D721Med (cell line): ENCODE data around the gene WDR27.

Source experiments
- DNase-seq: peaks from one replicate; pipeline ENCODE4 v3.0.0; 2011; ENCODE audit warnings: low spot score; ENCODE audit not compliant: insufficient read length
- FAIRE-seq: peaks from 2 replicates; lab custom pipeline; 2011; peaks lifted over from hg19 to GRCh38; lab: Jason Lieb, UNC
- CTCF ChIP-seq: IDR thresholded peaks from 2 replicates; pipeline ENCODE4 v1.5.1; 2012; ENCODE audit warnings: mild to moderate bottlenecking, control low read depth; ENCODE audit not compliant: insufficient read depth; ENCODE audit errors: missing control alignments

The WDR27 gene

GRCh38 chr6:169635345-169635744, 66.5 kb downstream of the WDR27 start:
- DNase-seq (no peak), FAIRE-seq (no peak)
- TF ChIP-seq CTCF: no peak

- FAIRE-seq (no peak), DNase-seq (no peak)
- no peak for TF ChIP-seq CTCF
Observed at GRCh38 chr6:169632841-169633240, 69.0 kb downstream of the WDR27 start.

GRCh38 chr6:169629256-169629655, 72.6 kb downstream of the WDR27 start:
- no peak for DNase-seq
- no peak for TF ChIP-seq CTCF
- FAIRE-seq: no peak

GRCh38 chr6:169627736-169628607, 73.9 kb downstream of the WDR27 start:
- no peak for TF ChIP-seq CTCF
- FAIRE-seq (no peak), DNase-seq (no peak)

GRCh38 chr6:169626649-169627048, 75.2 kb downstream of the WDR27 start:
- FAIRE-seq: no peak
- no peak for DNase-seq
- TF ChIP-seq CTCF: no peak

GRCh38 chr6:169626169-169626568, 75.7 kb downstream of the WDR27 start:
- DNase-seq: no peak
- TF ChIP-seq CTCF: no peak
- no peak for FAIRE-seq

GRCh38 chr6:169625376-169625775, 76.5 kb downstream of the WDR27 start:
- no peak for FAIRE-seq

More at GRCh38 chr6:169625376-169625775, 76.5 kb downstream of the WDR27 start:
- no peak for DNase-seq
- no peak for TF ChIP-seq CTCF
